Retinal pigment epithelial cell (primary cell): ENCODE results near the gene CAV1.

Source experiments
- DNase-seq: peaks from one replicate; pipeline ENCODE4 v3.0.0-alpha.2; 2010; ENCODE audit warnings: low read depth
- H3K4me3 ChIP-seq: 2 replicates; pipeline ENCODE4 v1.5.1; 2011; ENCODE audit warnings: mild to moderate bottlenecking, low read length, control low read depth, moderate library complexity
- TF ChIP-seq, protein P1 (sequence below): conservative IDR thresholded peaks from 2 replicates; pipeline ENCODE4 v1.5.1; 2011; ENCODE audit warnings: low read depth, low read length, control low read depth, inconsistent platforms

CAV1 gene

DNA sequence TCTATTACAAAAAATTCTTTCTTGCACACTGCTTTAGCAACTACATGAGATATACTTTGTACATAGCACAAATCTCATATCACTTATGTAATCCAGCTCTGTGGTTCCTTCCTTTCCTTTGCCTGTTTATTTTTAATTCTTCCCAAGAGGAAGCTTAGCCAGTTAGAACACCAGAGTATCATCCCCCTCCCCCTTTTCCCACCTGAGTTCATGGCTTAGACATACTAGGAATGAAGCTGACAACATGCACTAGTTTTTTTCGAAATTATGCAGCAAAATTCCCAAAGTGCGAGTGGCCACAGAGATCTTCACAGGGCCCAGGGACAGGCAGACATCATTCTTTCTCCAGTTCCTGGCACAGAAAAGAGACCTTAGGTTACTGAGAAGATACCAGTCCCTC lies 17.8 kb downstream of the CAV1 start:
- no peak for DNase-seq
- H3K4me3 ChIP-seq: no peak overlapping the region
- TF ChIP-seq, protein P1, sequence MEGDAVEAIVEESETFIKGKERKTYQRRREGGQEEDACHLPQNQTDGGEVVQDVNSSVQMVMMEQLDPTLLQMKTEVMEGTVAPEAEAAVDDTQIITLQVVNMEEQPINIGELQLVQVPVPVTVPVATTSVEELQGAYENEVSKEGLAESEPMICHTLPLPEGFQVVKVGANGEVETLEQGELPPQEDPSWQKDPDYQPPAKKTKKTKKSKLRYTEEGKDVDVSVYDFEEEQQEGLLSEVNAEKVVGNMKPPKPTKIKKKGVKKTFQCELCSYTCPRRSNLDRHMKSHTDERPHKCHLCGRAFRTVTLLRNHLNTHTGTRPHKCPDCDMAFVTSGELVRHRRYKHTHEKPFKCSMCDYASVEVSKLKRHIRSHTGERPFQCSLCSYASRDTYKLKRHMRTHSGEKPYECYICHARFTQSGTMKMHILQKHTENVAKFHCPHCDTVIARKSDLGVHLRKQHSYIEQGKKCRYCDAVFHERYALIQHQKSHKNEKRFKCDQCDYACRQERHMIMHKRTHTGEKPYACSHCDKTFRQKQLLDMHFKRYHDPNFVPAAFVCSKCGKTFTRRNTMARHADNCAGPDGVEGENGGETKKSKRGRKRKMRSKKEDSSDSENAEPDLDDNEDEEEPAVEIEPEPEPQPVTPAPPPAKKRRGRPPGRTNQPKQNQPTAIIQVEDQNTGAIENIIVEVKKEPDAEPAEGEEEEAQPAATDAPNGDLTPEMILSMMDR: no peak

GRCh38 chr7:116543664-116544063 lies 18.8 kb downstream of the CAV1 start:
- DNase-seq: no peak
- TF ChIP-seq, protein P1: no peak
- H3K4me3 ChIP-seq: no peak overlapping the region

DNA sequence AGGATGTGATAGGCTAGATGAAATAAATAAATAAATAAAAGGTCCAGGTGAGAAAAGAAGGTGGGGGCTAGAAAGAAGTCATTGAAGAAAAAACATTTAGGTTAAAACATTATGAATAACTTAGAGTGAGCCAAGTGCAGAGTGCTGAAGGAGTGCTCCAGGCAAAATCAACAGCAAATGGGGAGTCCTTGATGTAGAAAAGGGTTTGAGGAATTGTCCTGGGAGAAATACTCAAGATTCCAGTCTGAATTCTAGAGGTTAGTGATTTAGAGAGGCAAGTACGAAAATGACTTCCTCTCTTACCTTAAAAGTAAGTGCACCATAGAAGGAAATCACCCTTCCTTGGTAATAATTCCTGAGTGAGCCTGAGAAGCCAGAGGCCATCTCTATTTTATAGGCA lies 19.7 kb downstream of the CAV1 start:
- TF ChIP-seq, protein P1: no peak
- no peak overlapping the region for H3K4me3 ChIP-seq
- DNase-seq: no peak

- no peak overlapping the region for H3K4me3 ChIP-seq
- no peak for DNase-seq
- TF ChIP-seq, protein P1: no peak
Measured at GRCh38 chr7:116545411-116545993, 20.7 kb downstream of the CAV1 start.

DNA sequence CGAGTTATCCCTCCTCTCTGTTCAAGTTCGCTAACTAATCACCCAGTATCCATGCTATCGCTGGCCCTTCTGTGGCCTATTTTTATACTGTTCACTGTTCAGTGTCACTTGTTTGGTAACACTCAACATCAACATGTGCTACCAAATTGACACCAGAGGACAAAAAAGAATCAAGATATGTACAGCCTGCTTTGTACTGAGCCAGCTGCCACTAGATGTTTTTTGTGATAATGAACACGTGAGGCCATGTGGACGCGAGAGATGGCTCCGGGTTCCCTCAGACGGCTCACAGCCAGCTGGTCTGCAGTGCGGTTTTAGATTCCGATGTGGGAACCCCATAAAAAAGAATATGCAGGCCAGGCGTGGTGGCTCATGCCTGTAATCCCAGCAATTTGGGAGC lies 21.2 kb downstream of the CAV1 start:
- no peak overlapping the region for H3K4me3 ChIP-seq
- no peak for DNase-seq
- TF ChIP-seq, protein P1: no peak

- TF ChIP-seq, protein P1: no peak
- no peak overlapping the region for H3K4me3 ChIP-seq
Measured at GRCh38 chr7:116546916-116547315, 22.1 kb downstream of the CAV1 start.

DNA sequence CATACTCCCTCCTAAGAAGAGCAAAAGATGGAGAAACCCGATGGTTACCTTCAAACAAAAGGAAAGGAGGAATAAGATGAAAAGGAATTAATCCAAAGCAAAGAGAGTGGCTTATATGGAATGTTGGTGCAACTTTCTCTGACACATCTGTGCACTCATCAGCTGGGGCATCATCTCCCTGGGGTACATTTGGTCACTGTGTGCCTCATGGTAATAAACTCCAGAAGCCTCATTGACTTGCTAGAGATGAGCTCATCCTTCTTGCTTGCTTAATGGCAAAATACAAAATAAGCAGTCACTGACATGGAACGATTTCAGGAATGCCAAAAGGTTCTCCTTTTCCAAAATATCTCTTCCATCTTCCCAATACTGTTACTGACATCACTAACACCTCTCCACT lies 22.5 kb downstream of the CAV1 start:
- TF ChIP-seq, protein P1: no peak
- no peak overlapping the region for H3K4me3 ChIP-seq
- DNase-seq: no peak

More at GRCh38 chr7:116546916-116547315, 22.1 kb downstream of the CAV1 start:
- DNase-seq: no peak
